Kidney epithelial cell (primary cell): ENCODE results near the gene CELF2. TPM values are rescaled to one million over a fixed set of nuclear protein-coding genes. Genes with fewer than 3 reads are reported as not detected.
A peak's percentile ranks its signal among the peaks of the same experiment; 100 is the strongest.
"Not testable (repeated sequence)": the region's sequence is repeated elsewhere in the genome, so short reads cannot be mapped to it uniquely, and the experiment has no call there.

Experiments used
- DNase-seq: peaks from one replicate; pipeline ENCODE4 v3.0.0-alpha.2; 2010; ENCODE audit warnings: low read depth
- H3K27me3 ChIP-seq: 2 replicates; pipeline ENCODE4 v1.6.0; 2011; ENCODE audit warnings: low read length; ENCODE audit not compliant: control insufficient read depth, insufficient read depth
- H3K36me3 ChIP-seq: 2 replicates; pipeline ENCODE4 v1.5.1; 2011; ENCODE audit warnings: low read length; ENCODE audit not compliant: control insufficient read depth, insufficient read depth
- H3K4me3 ChIP-seq: 2 replicates; pipeline ENCODE4 v1.5.1; 2011; ENCODE audit warnings: low read depth, mild to moderate bottlenecking, control low read depth, low read length
- total RNA-seq: library from RNA; depleted of rRNA; stranded (reverse); fragments of >200 nt; gene quantifications from 2 replicates; pipeline ENCODE4 v1.2.3, GENCODE V29; 2015
- TF ChIP-seq, protein P1 (sequence below): IDR thresholded peaks from 2 replicates; pipeline ENCODE4 v1.5.1; 2011; ENCODE audit warnings: mild to moderate bottlenecking, moderate library complexity, low read length, control low read depth, inconsistent platforms; ENCODE audit not compliant: insufficient read depth, poor library complexity, severe bottlenecking

CELF2 gene
- total RNA-seq, 1 donor from 2014 or later, result 15.2 TPM

- TF ChIP-seq, protein P1, sequence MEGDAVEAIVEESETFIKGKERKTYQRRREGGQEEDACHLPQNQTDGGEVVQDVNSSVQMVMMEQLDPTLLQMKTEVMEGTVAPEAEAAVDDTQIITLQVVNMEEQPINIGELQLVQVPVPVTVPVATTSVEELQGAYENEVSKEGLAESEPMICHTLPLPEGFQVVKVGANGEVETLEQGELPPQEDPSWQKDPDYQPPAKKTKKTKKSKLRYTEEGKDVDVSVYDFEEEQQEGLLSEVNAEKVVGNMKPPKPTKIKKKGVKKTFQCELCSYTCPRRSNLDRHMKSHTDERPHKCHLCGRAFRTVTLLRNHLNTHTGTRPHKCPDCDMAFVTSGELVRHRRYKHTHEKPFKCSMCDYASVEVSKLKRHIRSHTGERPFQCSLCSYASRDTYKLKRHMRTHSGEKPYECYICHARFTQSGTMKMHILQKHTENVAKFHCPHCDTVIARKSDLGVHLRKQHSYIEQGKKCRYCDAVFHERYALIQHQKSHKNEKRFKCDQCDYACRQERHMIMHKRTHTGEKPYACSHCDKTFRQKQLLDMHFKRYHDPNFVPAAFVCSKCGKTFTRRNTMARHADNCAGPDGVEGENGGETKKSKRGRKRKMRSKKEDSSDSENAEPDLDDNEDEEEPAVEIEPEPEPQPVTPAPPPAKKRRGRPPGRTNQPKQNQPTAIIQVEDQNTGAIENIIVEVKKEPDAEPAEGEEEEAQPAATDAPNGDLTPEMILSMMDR, result no peak
- H3K4me3 ChIP-seq, result no peak overlapping the region
- H3K36me3 ChIP-seq, result no peaks in the 10 kb centered on the region
- H3K27me3 ChIP-seq, result no peaks in the 10 kb centered on the region
- no peak for DNase-seq
Observed at GRCh38 chr10:11364241-11364640, 346.6 kb downstream of the CELF2 start.

DNA sequence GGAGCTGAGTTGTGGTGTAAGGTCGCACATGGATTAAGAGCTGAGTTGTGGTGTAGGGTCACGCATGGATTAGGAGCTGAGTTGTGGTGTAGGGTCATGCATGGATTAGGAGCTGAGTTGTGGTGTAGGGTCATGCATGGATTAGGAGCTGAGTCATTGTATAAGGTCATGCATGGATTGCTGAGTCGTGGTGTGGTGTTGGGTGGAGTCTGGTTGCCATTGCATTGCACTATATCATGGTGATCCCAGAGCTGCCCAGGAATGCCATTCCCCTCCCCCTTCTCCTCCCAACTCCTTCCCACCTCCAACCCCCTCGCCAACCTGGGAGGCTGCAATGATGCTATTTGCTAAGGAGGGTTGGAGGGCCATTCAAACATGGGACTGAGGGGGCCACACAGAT is 349.2 kb downstream of the CELF2 start:
- DNase-seq, H3K27me3 ChIP-seq, H3K36me3 ChIP-seq, H3K4me3 ChIP-seq: not testable (repeated sequence)

GRCh38 chr10:11367505-11367904 is 349.8 kb downstream of the CELF2 start:
- Histone ChIP-seq H3K36me3 (no peaks in the 10 kb centered on the region), H3K27me3 (no peaks in the 10 kb centered on the region), H3K4me3 (no peak overlapping the region)
- TF ChIP-seq, protein P1, result no peak
- DNase-seq, result no peak

DNA sequence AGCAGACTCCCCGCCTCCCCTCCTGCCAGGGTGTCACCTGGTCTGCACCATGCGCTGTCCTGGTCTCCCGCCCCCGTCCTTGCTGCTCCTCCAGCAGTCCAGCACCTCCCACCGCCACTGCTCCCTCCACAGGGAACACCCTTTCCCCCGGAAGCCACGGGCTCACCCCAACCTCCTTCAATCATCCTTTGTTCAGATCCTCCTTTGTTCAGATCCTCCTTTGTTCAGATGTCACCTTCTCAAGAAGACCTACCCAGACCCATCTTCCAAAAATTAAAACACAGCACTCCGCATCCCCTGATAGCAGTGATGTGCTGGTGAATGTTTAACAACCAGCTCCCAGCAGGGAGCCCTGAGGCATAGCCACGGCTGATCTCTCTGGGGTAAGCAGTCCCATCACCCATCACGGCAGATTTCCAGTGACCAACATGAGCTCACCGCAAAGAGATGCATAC is 356.1 kb downstream of the CELF2 start:
- Histone ChIP-seq H3K36me3 (no peaks in the 10 kb centered on the region), H3K4me3 (no peak overlapping the region), H3K27me3 (no peaks in the 10 kb centered on the region)
- TF ChIP-seq, protein P1, result no peak
- DNase-seq, result peak; percentile 10

- DNase-seq, result no peak
- TF ChIP-seq, protein P1, result no peak
- Histone ChIP-seq H3K27me3 (no peaks in the 10 kb centered on the region), H3K36me3 (no peaks in the 10 kb centered on the region), H3K4me3 (no peak overlapping the region)
Observed at GRCh38 chr10:11377267-11377666, 359.6 kb downstream of the CELF2 start.

GRCh38 chr10:11378835-11379234 is 361.2 kb downstream of the CELF2 start:
- H3K4me3 ChIP-seq, result no peak overlapping the region
- DNase-seq, result no peak
- H3K27me3 ChIP-seq, result no peaks in the 10 kb centered on the region

More at GRCh38 chr10:11378835-11379234, 361.2 kb downstream of the CELF2 start:
- H3K36me3 ChIP-seq, result no peaks in the 10 kb centered on the region
- TF ChIP-seq, protein P1, result no peak
